Measurements from ENCODE around the gene VSTM2B. TPM values are rescaled to one million over a fixed set of nuclear protein-coding genes. Genes with fewer than 3 reads are reported as not detected.
A peak's percentile ranks its signal among the peaks of the same experiment; 100 is the strongest.

Gene VSTM2B
- total and polyA plus RNA-seq, 2 donors from 2014 or later, result not detected

DNA sequence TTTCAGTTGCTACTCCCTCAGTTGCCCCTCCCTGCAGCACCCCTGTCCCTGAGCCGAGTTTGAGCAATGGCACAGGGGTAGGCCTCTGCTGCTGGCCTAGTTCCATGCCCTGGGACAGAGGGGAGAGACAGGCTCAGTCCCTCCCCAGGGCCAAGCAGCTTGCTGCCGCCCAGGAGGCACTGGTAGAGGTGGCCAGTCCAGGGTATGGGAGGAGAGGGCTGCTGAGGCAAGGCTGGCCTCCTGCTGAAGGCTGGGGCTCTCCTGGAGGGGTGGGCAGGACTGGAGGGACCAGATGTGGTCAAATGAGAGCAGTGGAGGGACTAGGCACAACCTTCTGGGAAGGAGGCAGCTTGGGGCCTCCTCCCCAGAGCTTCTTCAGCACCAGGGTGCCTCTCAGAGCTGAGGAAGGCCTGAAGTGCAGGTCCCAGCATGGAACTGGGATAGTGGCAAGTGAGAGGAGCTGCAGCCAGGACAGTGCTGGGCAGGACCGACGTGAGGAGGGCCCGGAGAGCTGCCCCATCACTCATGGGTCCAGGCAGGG is 29.8 kb upstream of the VSTM2B start:
- DNase-seq, result peak in 1 of 5 donors; percentile 19
- FAIRE-seq, result no peak
- H3K27ac ChIP-seq (ENCODE audit: low read depth in 2 of 2, low read length in 2 of 2), result no peak overlapping the region

DNA sequence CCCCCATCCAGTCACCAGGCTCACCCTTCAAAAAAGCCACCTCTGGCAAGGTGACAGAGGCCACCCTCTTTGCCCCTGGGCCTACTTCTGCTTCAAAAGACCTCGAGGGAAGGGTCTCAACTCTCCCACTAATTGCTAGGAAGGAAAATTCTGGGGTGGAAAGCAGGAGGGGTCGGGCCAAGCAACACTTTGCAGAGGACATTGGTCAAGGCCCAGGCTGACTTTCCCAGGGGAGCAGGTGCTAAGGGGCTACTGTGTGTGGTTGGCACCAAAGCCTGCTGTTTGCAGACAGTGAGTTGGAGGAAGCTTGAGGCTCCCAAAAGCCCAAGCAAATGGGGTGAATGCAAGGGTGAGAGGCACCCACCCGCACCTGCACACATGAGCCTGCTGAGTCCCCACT is 28.6 kb upstream of the VSTM2B start:
- TF ChIP-seq, protein P1, sequence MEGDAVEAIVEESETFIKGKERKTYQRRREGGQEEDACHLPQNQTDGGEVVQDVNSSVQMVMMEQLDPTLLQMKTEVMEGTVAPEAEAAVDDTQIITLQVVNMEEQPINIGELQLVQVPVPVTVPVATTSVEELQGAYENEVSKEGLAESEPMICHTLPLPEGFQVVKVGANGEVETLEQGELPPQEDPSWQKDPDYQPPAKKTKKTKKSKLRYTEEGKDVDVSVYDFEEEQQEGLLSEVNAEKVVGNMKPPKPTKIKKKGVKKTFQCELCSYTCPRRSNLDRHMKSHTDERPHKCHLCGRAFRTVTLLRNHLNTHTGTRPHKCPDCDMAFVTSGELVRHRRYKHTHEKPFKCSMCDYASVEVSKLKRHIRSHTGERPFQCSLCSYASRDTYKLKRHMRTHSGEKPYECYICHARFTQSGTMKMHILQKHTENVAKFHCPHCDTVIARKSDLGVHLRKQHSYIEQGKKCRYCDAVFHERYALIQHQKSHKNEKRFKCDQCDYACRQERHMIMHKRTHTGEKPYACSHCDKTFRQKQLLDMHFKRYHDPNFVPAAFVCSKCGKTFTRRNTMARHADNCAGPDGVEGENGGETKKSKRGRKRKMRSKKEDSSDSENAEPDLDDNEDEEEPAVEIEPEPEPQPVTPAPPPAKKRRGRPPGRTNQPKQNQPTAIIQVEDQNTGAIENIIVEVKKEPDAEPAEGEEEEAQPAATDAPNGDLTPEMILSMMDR (IDR thresholded peaks at IDR 0.05; ENCODE audit: borderline replicate concordance, extremely low read depth, insufficient read depth), result no peak
- no peak overlapping the region for H3K9ac ChIP-seq (ENCODE audit: low read length in 3 of 3)
- DNase-seq (peak in 1 of 5 donors; percentile 15), FAIRE-seq (no peak)
- no peaks in the 10 kb centered on the region for H3K36me3 ChIP-seq (ENCODE audit: control insufficient read depth in 2 of 3, insufficient read depth in 3 of 3, low read length in 3 of 3)
- no peaks in the 10 kb centered on the region for H3K4me1 ChIP-seq (ENCODE audit: control insufficient read depth in 2 of 3, insufficient read depth in 2 of 3, low read depth in 1 of 3, low read length in 3 of 3)
- intact Hi-C loops (cut with DNase I), result no loop called here
- no peaks in the 10 kb centered on the region for H3K27me3 ChIP-seq (ENCODE audit: control insufficient read depth, insufficient read depth, low read length)
- H3K27ac ChIP-seq (ENCODE audit: low read depth in 2 of 2, low read length in 2 of 2), result no peak overlapping the region
- H3K4me3 ChIP-seq (ENCODE audit: low read length in 3 of 3), result no peak overlapping the region
- no peaks in the 10 kb centered on the region for H3K9me3 ChIP-seq (ENCODE audit: control insufficient read depth in 2 of 3, insufficient read depth in 1 of 3, low read length in 3 of 3)

More for the DNA sequence above, 29.8 kb upstream of the VSTM2B start:
- no peak overlapping the region for H3K9ac ChIP-seq (ENCODE audit: low read length in 3 of 3)
- H3K9me3 ChIP-seq (ENCODE audit: control insufficient read depth in 2 of 3, insufficient read depth in 1 of 3, low read length in 3 of 3), result no peaks in the 10 kb centered on the region
- no peaks in the 10 kb centered on the region for H3K27me3 ChIP-seq (ENCODE audit: control insufficient read depth, insufficient read depth, low read length)
- TF ChIP-seq, protein P1 (IDR thresholded peaks at IDR 0.05; ENCODE audit: borderline replicate concordance, extremely low read depth, insufficient read depth), result no peak
- no peak overlapping the region for H3K4me3 ChIP-seq (ENCODE audit: low read length in 3 of 3)
- no peaks in the 10 kb centered on the region for H3K36me3 ChIP-seq (ENCODE audit: control insufficient read depth in 2 of 3, insufficient read depth in 3 of 3, low read length in 3 of 3)
- intact Hi-C loops (cut with DNase I), result no loop called here
- no peaks in the 10 kb centered on the region for H3K4me1 ChIP-seq (ENCODE audit: control insufficient read depth in 2 of 3, insufficient read depth in 2 of 3, low read depth in 1 of 3, low read length in 3 of 3)

DNA sequence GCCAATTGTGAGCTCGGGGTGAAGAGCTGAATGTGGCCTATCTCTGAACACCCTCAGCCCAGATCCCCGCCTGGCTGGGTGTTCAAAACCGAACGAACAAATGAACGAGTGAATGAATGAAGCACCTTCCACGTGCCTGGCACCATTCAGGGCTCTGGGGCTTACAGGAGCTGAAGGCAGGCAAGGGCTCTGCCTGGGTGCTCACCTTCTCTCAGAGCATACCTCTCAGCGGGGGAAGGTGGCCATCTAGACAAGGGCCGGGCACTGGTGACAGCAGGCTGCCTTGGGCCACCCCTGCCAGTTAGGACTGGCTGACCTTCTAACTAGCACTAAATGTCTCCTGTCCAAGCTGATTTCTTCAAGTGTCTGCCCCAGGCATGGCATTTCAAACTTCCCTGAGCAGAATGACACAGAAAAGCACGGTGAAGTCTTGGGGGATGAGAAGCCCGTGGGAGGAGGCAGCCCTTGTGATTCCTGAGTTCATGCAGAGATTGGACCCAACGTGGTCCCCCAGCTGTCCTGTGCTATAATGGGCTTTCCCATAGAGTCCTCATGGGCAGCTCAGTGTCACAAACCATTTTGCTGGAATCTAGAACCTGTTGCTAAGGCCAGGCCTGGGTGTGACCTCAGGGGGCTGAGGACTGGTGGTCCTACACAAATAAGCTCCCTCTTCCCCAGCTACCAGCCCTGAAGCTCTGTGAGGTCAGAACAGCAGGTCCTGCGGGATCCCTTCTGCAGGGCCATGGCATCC is 27.9 kb upstream of the VSTM2B start:
- intact Hi-C loops (cut with DNase I), result no loop called here
- no peak overlapping the region for H3K9ac ChIP-seq (ENCODE audit: low read length in 3 of 3)
- DNase-seq, result no peak
- H3K36me3 ChIP-seq (ENCODE audit: control insufficient read depth in 2 of 3, insufficient read depth in 3 of 3, low read length in 3 of 3), result no peaks in the 10 kb centered on the region
- TF ChIP-seq, protein P1 (IDR thresholded peaks at IDR 0.05; ENCODE audit: borderline replicate concordance, extremely low read depth, insufficient read depth), result no peak
- no peak overlapping the region for H3K4me3 ChIP-seq (ENCODE audit: low read length in 3 of 3)
- no peaks in the 10 kb centered on the region for H3K9me3 ChIP-seq (ENCODE audit: control insufficient read depth in 2 of 3, insufficient read depth in 1 of 3, low read length in 3 of 3)
- H3K4me1 ChIP-seq (ENCODE audit: control insufficient read depth in 2 of 3, insufficient read depth in 2 of 3, low read depth in 1 of 3, low read length in 3 of 3), result no peaks in the 10 kb centered on the region
- H3K27me3 ChIP-seq (ENCODE audit: control insufficient read depth, insufficient read depth, low read length), result no peaks in the 10 kb centered on the region
- no peak overlapping the region for H3K27ac ChIP-seq (ENCODE audit: low read depth in 2 of 2, low read length in 2 of 2)
- no peak for FAIRE-seq
